A549 (cell line): ENCODE results near the gene TM7SF2. TPM values are rescaled to one million over a fixed set of nuclear protein-coding genes. Genes with fewer than 3 reads are reported as not detected.

Experiments used
- ATAC-seq, 2 experiments: fragments of 200-7000 bp in 1 of 2; fragments of >200 bp in 1 of 2; cut with Nextera tagmentation in 1 of 2; cut with Tn5 transposase in 1 of 2; 3 replicates each; pipeline versions ENCODE4 v1.8.0 to v1.9.1; 2018 to 2020; ENCODE audit warnings: mild to moderate bottlenecking in 1 of 2, moderate library complexity in 1 of 2
- CTCF ChIA-PET: fragments of 300-600 bp; sonication (Branson Sonifier 250); formaldehyde crosslinking; extraction: SDS; loops from one replicate; lab custom pipeline; 2021; ENCODE audit warnings: antibody characterized with exemption, inconsistent platforms; lab: Yijun Ruan, JAX
- POLR2A ChIA-PET: fragments of 350-600 bp; formaldehyde crosslinking; extraction: SDS; loops from one replicate; lab custom pipeline; 2021; ENCODE audit warnings: antibody characterized with exemption, inconsistent platforms; lab: Yijun Ruan, JAX
- DNase-seq, 2 experiments: peaks; one replicate each; pipeline versions ENCODE4 v3.0.0 to v3.0.0-alpha.2; 2011 to 2016; ENCODE audit warnings: low read depth in 1 of 2, low spot score in 1 of 2
- FAIRE-seq: peaks from 2 replicates; lab custom pipeline; 2011; peaks lifted over from hg19 to GRCh38; lab: Jason Lieb, UNC
- H3K27ac ChIP-seq, 2 experiments: fragments of >200 bp; sonication (Bioruptor Twin); formaldehyde crosslinking; 3 replicates each; pipeline ENCODE4 v1.5.1; 2016 to 2017
- H3K4me1 ChIP-seq: fragments of >200 bp; sonication (Bioruptor Twin); formaldehyde crosslinking; 3 replicates; pipeline ENCODE4 v1.6.1; 2016
- H3K4me2 ChIP-seq: fragments of >200 bp; sonication (Bioruptor Twin); formaldehyde crosslinking; 3 replicates; pipeline ENCODE4 v1.6.1; 2016
- H3K4me3 ChIP-seq: fragments of >200 bp; sonication (Bioruptor Twin); formaldehyde crosslinking; 3 replicates; pipeline ENCODE4 v1.5.1; 2016
- H3K9me3 ChIP-seq: fragments of >200 bp; sonication (Bioruptor Twin); formaldehyde crosslinking; 3 replicates; pipeline ENCODE4 v1.6.1; 2016
- BHLHE40 ChIP-seq: IDR thresholded peaks from 2 replicates; pipeline ENCODE4 v1.6.1; 2012; ENCODE audit warnings: low read depth, low read length, inconsistent platforms
- CBX2 ChIP-seq: fragments of 200-600 bp; sonication (generic); IDR thresholded peaks from 2 replicates; pipeline ENCODE4 v1.6.1; 2016; ENCODE audit warnings: low read depth, mild to moderate bottlenecking, borderline replicate concordance
- CBX8 ChIP-seq: fragments of 200-600 bp; sonication (generic); IDR thresholded peaks from 2 replicates; pipeline ENCODE4 v1.6.1; 2016
- CHD2 ChIP-seq: fragments of 150-350 bp; IDR thresholded peaks from 2 replicates; pipeline ENCODE4 v1.6.1; 2014; ENCODE audit warnings: low read length; ENCODE audit not compliant: partially characterized antibody
- ESRRA ChIP-seq: fragments of 150-350 bp; IDR thresholded peaks from 2 replicates; pipeline ENCODE4 v1.6.1; 2014; ENCODE audit warnings: mild to moderate bottlenecking, low read length, borderline replicate concordance
- FOSB ChIP-seq: fragments of 250-450 bp; sonication (Bioruptor Pico); IDR thresholded peaks from 2 replicates; pipeline ENCODE4 v1.5.0; 2020; ENCODE audit warnings: mild to moderate bottlenecking, moderate library complexity
- HEYL ChIP-seq: fragments of 250-450 bp; sonication (Bioruptor Pico); IDR thresholded peaks from 2 replicates; pipeline ENCODE4 v1.8.0; 2021; ENCODE audit warnings: mild to moderate bottlenecking, moderate library complexity
- HOXA7 ChIP-seq: fragments of 250-450 bp; sonication (Bioruptor Pico); IDR thresholded peaks from 2 replicates; pipeline ENCODE4 v1.5.0; 2020; ENCODE audit warnings: mild to moderate bottlenecking, moderate library complexity
- HOXB13 ChIP-seq: fragments of 250-450 bp; sonication (Bioruptor Pico); IDR thresholded peaks from 2 replicates; pipeline ENCODE4 v1.5.0; 2020; ENCODE audit warnings: low read depth, mild to moderate bottlenecking, moderate library complexity
- HOXB5 ChIP-seq: fragments of 250-450 bp; sonication (Bioruptor Pico); IDR thresholded peaks from 2 replicates; pipeline ENCODE4 v1.5.0; 2020; ENCODE audit warnings: mild to moderate bottlenecking, moderate library complexity
- JUN ChIP-seq, 2 experiments: fragments of >200 bp; sonication (Bioruptor Twin); formaldehyde crosslinking; IDR thresholded peaks; 2 replicates in 1 of 2; 3 replicates in 1 of 2; pipeline ENCODE4 v1.6.1; 2016 to 2017
- MYC ChIP-seq: IDR thresholded peaks from 2 replicates; pipeline ENCODE4 v1.6.1; 2012; ENCODE audit warnings: mild to moderate bottlenecking, inconsistent platforms, low read length, improper control_type of control experiment, borderline replicate concordance
- NFE2L2 ChIP-seq: fragments of 150-350 bp; conservative IDR thresholded peaks from 2 replicates; pipeline ENCODE4 v1.6.1; 2014; ENCODE audit warnings: low read length
- NR3C1 ChIP-seq: fragments of >200 bp; sonication (Bioruptor Twin); formaldehyde crosslinking; IDR thresholded peaks from 3 replicates; pipeline ENCODE4 v1.6.1; 2017
- RAD21 ChIP-seq, 2 experiments: fragments of >200 bp in 1 of 2; sonication (Bioruptor Twin) in 1 of 2; formaldehyde crosslinking in 1 of 2; IDR thresholded peaks in 1 of 2; conservative IDR thresholded peaks in 1 of 2; 2 replicates in 1 of 2; 3 replicates in 1 of 2; pipeline ENCODE4 v1.6.1; 2012 to 2018; ENCODE audit warnings: inconsistent platforms in 1 of 2
- RARB ChIP-seq: fragments of 250-450 bp; sonication (Bioruptor Pico); IDR thresholded peaks from 2 replicates; pipeline ENCODE4 v1.8.0; 2021; ENCODE audit warnings: mild to moderate bottlenecking, moderate library complexity
- RFX5 ChIP-seq: fragments of 450-650 bp; IDR thresholded peaks from 2 replicates; pipeline ENCODE4 v1.7.1; 2014; ENCODE audit warnings: antibody characterized with exemption, mild to moderate bottlenecking, moderate library complexity
- RNF2 ChIP-seq: fragments of 200-600 bp; sonication (generic); IDR thresholded peaks from 2 replicates; pipeline ENCODE4 v1.6.1; 2016; ENCODE audit warnings: low read depth, mild to moderate bottlenecking, antibody characterized with exemption, moderate library complexity, borderline replicate concordance
- SREBF2 ChIP-seq: fragments of 450-650 bp; IDR thresholded peaks from 2 replicates; pipeline ENCODE4 v1.6.1; 2014; ENCODE audit warnings: mild to moderate bottlenecking, moderate library complexity
- ZC3H11A ChIP-seq: fragments of 450-650 bp; IDR thresholded peaks from 2 replicates; pipeline ENCODE4 v1.6.1; 2014; ENCODE audit warnings: antibody characterized with exemption, mild to moderate bottlenecking
- ZFP36 ChIP-seq: fragments of 450-650 bp; IDR thresholded peaks from 2 replicates; pipeline ENCODE4 v1.6.1; 2014; ENCODE audit warnings: borderline replicate concordance; ENCODE audit not compliant: partially characterized antibody
- ZNF302 ChIP-seq: fragments of 250-450 bp; sonication (Bioruptor Pico); IDR thresholded peaks from 2 replicates; pipeline ENCODE4 v1.9.0; 2021; ENCODE audit warnings: inconsistent platforms, mild to moderate bottlenecking, moderate library complexity
- WGBS: methylation state at CpG from one replicate; pipeline ENCODE4 v1.1.6; 2017; ENCODE audit errors: missing lambda C conversion rate; 5-methylcytosine and 5-hydroxymethylcytosine counted together
- polyA plus RNA-seq, 4 experiments: library from polyadenylated mRNA; depleted of rRNA in 3 of 4; stranded (reverse); fragments of >200 nt; fragmentation: RNase III in 1 of 4; extraction: RNeasy Plus Mini Kit Qiagen cat#74134 plus additional on column Dnase treatment in 1 of 4; gene quantifications; 2 replicates in 3 of 4; 3 replicates in 1 of 4; pipeline ENCODE4 v1.2.3, GENCODE V29; 2011 to 2017
- TF ChIP-seq, protein P1 (sequence below): fragments of >200 bp; sonication (Bioruptor Twin); formaldehyde crosslinking; IDR thresholded peaks from 2 replicates; pipeline ENCODE4 v1.6.1; 2016
- TF ChIP-seq, protein P2 (sequence below): fragments of >200 bp; sonication (Bioruptor Twin); formaldehyde crosslinking; IDR thresholded peaks from 3 replicates; pipeline ENCODE4 v1.5.1; 2016
- TF ChIP-seq, protein P3 (sequence below): fragments of >200 bp; sonication (Bioruptor Twin); formaldehyde crosslinking; IDR thresholded peaks from 3 replicates; pipeline ENCODE4 v1.6.1; 2016
- TF ChIP-seq, protein P4 (sequence below): fragments of 250-450 bp; sonication (Bioruptor Pico); IDR thresholded peaks from 2 replicates; pipeline ENCODE4 v1.5.0; 2020; ENCODE audit warnings: low read depth, mild to moderate bottlenecking, moderate library complexity

Gene TM7SF2
- polyA plus RNA-seq, 2 of the 4 experiments (the other 2 are of a cell fraction): 8.2 TPM

DNA sequence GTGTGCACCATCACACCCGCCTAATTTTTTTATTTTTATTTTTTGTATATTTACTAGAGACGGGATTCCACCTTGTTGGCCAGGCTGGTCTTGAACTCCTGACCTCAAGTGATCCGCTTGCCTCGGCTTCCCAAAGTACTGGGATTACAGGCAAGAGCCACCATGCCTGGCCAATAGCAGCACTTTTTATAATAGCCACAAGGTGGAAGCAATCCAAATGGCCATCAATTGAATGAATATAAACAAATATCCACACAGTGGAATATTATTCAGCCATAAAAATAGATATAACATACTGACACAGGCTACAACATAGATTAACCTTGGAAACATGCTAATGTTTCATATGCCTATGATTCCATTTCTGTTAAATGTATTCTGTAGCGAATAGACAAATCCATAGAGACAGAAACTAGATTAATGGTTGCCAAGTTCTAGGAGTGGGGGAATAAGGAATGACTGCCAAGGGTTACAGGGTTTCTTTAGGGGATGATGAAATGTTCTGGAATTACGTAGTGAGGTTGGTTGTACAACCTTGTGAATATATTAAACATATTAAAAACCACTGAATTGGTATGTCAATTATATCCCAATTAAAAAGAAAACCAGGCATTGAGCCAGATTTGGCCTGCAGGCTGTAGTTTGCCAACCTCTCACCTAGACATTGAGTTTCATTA is 10.9 kb upstream of the TM7SF2 start:
- H3K4me2 ChIP-seq: no peak overlapping the region
- H3K4me1 ChIP-seq: peaks cover 8% of the 10 kb centered on the region; the same call in 1 of the 3 replicates
- no peak for TF ChIP-seq ZNF302 (CRISPR knock-in tag)
- TF ChIP-seq SREBF2: no peak
- TF ChIP-seq, protein P1, sequence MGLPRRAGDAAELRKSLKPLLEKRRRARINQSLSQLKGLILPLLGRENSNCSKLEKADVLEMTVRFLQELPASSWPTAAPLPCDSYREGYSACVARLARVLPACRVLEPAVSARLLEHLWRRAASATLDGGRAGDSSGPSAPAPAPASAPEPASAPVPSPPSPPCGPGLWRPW: no peak
- no peak for TF ChIP-seq RAD21 (conservative IDR thresholded peaks at IDR 0.05 in 1 of 2, IDR thresholded peaks at IDR 0.05 in 1 of 2)
- TF ChIP-seq RNF2: no peak
- TF ChIP-seq HOXB13 (CRISPR knock-in tag): no peak
- TF ChIP-seq, protein P2, sequence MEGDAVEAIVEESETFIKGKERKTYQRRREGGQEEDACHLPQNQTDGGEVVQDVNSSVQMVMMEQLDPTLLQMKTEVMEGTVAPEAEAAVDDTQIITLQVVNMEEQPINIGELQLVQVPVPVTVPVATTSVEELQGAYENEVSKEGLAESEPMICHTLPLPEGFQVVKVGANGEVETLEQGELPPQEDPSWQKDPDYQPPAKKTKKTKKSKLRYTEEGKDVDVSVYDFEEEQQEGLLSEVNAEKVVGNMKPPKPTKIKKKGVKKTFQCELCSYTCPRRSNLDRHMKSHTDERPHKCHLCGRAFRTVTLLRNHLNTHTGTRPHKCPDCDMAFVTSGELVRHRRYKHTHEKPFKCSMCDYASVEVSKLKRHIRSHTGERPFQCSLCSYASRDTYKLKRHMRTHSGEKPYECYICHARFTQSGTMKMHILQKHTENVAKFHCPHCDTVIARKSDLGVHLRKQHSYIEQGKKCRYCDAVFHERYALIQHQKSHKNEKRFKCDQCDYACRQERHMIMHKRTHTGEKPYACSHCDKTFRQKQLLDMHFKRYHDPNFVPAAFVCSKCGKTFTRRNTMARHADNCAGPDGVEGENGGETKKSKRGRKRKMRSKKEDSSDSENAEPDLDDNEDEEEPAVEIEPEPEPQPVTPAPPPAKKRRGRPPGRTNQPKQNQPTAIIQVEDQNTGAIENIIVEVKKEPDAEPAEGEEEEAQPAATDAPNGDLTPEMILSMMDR: no peak
- no peak for TF ChIP-seq ZC3H11A
- TF ChIP-seq FOSB (CRISPR knock-in tag): no peak
- no peak for TF ChIP-seq CBX2
- no peak for TF ChIP-seq CHD2
- TF ChIP-seq NFE2L2: no peak
- TF ChIP-seq ESRRA: no peak
- CTCF ChIA-PET: interaction anchor here (2.1 to 9.2 kb wide), 3 partner anchors 9 to 12 kb away, joined by 14 to 153 read pairs (median 24); partner anchors contain the start of gene TM7SF2
- ATAC-seq (no peak), DNase-seq (no peak), FAIRE-seq (no peak)
- no peak overlapping the region for H3K27ac ChIP-seq
- POLR2A ChIA-PET: interaction anchor here (0.6 to 2.3 kb wide), 4 partner anchors 9 to 451 kb away, joined by 3 to 13 read pairs (median 4); partner anchors contain the start of genes TM7SF2 and ZNHIT2
- no peaks in the 10 kb centered on the region for H3K9me3 ChIP-seq
- 82% methylated on average over 6 of the region's 6 CpGs for WGBS
- no peak overlapping the region for H3K4me3 ChIP-seq

DNA sequence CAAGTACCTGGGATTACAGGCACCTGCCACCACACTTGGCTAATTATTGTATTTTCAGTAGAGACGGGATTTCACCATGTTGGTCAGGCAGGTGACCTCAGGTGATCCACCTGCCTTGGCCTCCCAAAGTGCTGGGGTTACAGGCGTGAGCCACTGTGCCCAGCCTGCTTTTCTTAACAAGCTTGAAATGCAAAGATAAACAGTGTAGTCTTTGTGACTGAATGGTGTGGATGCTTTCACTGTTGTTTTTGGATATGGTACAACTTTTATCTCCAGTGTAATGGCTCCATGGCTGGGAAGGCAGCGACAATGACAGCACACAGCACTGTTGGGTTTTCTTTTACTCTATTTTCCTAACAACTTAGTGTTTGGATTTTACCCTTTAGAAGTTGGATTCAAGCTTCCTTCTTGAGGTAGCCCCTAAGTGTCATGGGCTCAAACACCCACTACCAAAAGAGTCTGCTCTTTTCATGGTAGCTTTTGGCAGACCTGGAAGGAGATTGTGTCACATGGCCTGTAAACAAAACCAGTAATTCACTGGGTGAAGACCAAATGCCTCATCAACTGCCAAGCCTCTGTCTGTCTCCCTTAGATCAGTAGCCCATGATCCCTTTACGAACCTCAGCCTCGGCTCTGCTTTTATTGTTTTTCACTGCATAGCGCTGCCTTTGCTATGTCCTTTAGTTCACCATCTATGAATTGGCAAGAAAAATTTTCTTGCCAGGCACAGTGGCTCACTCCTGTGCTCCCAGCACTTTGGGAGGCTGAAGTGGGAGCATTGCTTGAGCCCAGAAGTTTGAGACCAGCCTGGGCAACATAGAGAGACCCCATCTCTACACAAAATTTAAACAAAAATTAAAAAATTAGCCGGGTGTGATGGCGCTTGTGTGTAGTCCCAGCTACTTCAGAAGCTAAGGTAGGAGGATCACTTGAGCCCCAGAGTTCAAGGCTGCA is 9.3 kb upstream of the TM7SF2 start:
- CTCF ChIA-PET: interaction anchor here (0.8 to 4.6 kb wide), 5 partner anchors 8 to 89 kb away, joined by 3 to 24 read pairs (median 3); partner anchors contain the start of genes ARL2 and TM7SF2
- Histone ChIP-seq H3K4me2 (no peak overlapping the region), H3K4me1 (peaks cover under 1% of the 10 kb centered on the region; the same call in 1 of the 3 replicates), H3K9me3 (no peaks in the 10 kb centered on the region), H3K4me3 (no peak overlapping the region), H3K27ac (no peak overlapping the region)
- POLR2A ChIA-PET: interaction anchor here (0.6 to 1.5 kb wide), 5 partner anchors 8 to 15 kb away, joined by 3 to 4 read pairs (median 3); partner anchors contain the start of genes TM7SF2 and ZNHIT2
- 96% methylated on average over 8 of the region's 8 CpGs for WGBS
- FAIRE-seq: no peak
- DNase-seq: no peak
- ATAC-seq: no peak
- TF ChIP-seq HEYL (CRISPR knock-in tag) (no peak), HOXA7 (no peak), HOXB13 (CRISPR knock-in tag) (no peak), RARB (no peak), JUN (IDR thresholded peaks at IDR 0.05) (no peak), CHD2 (no peak), BHLHE40 (no peak), CBX8 (no peak), MYC (no peak), SREBF2 (no peak), HOXB5 (no peak), RFX5 (no peak), NR3C1 (no peak), ZFP36 (no peak)
- TF ChIP-seq, protein P3, sequence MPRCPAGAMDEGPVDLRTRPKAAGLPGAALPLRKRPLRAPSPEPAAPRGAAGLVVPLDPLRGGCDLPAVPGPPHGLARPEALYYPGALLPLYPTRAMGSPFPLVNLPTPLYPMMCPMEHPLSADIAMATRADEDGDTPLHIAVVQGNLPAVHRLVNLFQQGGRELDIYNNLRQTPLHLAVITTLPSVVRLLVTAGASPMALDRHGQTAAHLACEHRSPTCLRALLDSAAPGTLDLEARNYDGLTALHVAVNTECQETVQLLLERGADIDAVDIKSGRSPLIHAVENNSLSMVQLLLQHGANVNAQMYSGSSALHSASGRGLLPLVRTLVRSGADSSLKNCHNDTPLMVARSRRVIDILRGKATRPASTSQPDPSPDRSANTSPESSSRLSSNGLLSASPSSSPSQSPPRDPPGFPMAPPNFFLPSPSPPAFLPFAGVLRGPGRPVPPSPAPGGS: no peak
- TF ChIP-seq, protein P4, sequence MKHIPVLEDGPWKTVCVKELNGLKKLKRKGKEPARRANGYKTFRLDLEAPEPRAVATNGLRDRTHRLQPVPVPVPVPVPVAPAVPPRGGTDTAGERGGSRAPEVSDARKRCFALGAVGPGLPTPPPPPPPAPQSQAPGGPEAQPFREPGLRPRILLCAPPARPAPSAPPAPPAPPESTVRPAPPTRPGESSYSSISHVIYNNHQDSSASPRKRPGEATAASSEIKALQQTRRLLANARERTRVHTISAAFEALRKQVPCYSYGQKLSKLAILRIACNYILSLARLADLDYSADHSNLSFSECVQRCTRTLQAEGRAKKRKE (CRISPR knock-in tag): no peak
- TF ChIP-seq, all 56 proteins: peak for 0
